Dedifferentiated amniotic fluid mesenchymal stem cell (primary cell): ENCODE results near the gene CRTC3.
"Not testable (repeated sequence)": the region's sequence is repeated elsewhere in the genome, so short reads cannot be mapped to it uniquely, and the experiment has no call there.

Experiments used
- DNase-seq: peaks from one replicate; pipeline ENCODE4 v3.0.0-alpha.2; 2016; ENCODE audit errors: extremely low spot score

The CRTC3 gene

DNA sequence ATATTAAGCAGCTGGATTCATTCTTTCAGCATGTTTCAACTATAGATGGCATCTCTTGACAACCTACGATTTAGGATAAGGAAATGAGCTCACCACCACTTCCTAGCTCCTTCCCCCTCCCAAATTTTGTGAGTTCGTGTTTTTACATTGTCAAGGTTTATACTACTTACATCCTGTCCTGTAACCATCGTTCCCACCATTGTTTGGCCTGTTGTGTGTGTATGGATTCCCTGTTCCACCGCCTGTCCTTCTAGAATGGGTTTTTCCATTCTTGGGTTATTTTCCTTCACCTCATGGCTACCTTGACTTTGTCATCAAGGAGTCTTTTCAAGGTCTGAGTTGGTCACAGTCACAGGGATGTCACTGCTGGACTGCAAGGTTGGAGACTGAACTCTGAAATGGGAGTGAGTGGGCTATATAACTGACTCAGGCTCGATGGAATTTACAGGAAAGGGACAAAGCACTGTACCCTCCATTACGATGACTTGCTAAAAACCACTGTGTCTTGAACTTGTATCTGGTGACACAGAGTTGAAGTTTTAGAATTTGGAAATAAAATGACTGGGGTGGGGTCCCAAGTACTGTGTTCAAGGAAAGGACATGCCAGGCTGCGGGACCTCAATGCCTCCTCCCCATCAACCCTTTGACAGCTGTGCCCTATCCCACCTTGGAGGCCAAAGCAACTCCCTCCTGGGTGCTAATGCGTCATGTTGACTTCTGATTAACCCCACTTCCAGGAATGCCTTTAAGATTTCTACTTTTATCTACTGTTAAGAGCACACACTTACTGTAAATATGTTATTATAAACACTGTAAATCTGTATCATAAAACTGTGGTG lies 120.6 kb downstream of the CRTC3 start:
- no peak for DNase-seq

DNA sequence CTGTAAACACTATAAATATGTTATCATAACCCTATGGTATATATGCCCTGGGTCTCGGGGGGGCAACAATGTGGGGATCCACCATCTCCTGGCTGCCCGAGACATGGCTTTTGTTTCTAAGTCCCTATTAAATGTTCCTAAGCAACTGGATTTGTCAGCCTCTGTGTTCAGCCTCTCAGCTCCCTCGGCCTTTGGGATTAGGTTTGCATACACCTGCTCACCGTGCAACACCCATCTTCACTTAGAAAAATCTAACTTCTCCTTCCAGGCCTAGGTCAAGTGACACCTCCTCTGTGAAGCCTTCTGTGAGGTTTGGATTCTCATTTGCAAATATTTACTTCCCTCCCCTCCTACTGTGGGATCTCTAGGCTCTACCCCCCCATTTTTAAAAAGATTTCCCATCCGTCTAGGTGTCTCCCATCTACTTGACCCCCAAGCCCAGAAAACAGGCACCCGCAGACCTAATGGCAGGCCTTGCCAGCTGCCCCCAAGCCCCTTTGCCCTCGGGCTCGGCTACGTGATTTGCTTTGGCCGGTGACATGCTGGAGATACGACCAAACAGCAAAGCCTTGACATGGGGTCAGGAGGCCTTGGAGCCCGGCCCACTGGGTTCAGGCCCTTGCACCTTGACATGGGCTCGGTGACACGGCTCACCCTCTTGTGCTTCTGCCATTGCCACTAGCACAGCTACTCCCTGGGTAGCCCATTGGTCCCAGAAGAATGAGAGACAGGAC lies 121.4 kb downstream of the CRTC3 start:
- no peak for DNase-seq

DNA sequence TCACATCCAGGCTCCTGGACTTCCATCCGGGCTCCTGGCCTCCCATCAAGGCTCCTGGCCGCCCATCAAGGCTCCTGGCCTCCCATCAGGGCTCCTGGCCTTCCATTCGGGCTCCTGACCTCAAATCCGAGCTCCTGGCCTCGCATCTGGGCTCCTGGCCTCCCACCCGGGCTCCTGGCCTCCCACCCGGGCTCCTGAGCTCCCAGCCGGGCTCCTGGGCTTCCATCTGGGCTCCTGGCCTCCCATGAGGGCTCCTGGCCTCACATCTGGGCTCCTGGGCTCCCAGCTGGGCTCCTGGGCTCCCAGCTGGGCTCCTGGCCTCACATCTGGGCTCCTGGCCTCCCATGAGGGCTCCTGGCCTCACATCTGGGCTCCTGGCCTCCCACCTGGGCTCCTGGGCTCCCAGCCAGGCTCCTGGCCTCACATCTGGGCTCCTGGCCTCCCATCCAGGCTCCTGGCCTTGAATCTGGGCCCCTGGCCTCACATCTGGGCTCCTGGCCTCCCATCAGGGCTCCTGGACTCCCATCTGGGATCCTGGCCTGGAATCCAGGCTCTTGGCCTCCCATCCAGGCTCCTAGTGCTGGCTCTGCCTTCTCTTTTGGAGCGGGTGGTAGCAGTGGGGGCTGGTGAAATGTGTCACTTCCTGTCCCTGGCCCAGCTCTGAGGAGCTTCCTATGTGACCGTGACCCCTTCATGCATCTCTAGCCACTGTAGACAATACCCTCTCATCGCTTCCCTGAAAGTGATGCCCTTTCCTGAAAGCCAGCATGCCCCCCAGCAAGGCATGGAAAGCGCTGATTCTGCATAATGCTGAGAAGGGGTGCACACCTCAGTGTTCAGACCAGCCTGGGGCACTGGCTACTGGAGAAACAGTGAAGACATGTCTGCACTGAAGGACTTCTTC lies 124.8 kb downstream of the CRTC3 start:
- DNase-seq: no peak

DNA sequence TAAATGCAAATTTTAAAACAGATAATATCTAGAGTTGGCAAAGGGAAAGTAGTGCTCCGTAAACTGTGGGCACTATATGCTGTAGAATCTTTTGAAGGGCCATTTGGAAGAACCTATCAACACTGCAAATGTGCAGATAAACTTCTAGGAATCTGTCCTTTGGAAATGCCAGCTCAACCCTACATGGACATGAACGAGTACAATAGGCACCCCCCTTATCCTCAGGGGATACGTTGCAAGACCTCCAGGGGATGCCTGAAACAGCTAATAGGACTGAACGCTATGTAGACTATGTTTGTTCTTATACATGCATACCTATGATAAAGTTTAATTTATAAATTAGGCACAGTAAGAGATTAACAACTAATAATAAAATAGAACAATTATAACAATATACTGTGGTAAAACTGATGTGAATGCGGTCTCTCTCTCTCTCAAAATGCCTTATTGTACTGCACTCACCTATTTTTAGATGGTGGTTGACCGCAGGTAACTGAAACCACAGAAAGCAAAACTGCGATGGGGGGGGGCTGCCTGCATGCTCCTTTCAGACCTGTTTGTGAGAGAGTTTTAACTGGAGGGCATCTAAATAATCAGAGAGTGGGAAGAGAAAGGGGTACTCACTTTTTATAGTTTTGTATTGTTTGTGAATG lies 127.9 kb downstream of the CRTC3 start:
- not testable (repeated sequence) for DNase-seq

- no peak for DNase-seq
Measured at GRCh38 chr15:90659481-90659880, 129.8 kb downstream of the CRTC3 start.

DNA sequence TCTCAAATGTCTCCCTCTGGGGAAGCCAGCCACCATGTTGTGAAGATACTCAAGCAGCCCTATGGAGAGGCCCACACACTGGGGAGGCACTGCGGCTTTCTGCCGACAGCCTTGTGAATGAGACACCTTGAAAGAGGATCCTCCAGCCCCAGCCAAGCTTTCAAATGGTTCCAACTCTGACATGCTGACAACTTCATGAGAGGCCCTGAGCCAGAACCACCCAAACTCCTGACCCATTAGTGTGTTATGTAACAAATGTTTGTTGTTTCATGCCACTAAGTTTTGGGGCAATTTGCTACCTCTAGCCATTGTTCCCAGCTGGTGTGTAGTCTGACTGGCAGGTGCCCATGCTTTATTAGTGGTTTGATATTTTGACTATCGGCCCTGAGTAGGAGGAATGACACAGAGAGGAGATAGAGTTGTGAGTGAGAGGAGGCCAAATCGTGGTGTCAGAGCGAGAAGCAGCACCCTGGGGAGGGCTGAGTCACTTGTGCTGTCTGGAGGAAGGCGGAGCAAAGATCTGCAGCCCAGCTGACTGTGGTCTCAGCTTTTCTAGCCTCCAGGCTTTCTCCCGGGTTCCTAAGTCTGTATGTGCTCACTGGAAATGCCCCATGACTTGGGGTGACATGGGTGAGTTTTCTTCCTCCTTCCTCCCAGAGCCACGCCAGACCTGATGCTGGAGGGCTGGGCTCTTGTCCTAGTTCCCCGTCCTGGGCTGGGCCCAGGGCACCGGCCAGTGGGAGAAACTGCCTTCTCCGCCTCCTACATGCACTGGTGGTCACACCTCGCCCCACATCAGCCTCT lies 130.7 kb downstream of the CRTC3 start:
- peak; percentile 82 for DNase-seq

DNA sequence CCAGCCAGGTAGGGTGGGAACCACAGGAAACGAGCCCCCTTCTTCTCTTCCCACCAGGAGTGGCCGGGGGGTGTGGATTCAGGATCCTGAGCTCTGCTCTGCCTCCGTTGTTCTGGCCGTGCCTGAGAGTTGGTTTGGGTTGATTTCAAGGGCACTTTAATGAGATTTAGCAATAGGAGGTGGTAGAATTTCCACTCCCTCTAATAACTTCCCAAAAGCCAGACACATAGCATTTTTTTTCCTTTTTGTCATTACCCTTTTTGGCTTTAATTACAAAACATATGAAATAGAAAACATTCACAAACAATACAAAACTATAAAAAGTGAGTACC lies 131.2 kb downstream of the CRTC3 start:
- not testable (repeated sequence) for DNase-seq

DNA sequence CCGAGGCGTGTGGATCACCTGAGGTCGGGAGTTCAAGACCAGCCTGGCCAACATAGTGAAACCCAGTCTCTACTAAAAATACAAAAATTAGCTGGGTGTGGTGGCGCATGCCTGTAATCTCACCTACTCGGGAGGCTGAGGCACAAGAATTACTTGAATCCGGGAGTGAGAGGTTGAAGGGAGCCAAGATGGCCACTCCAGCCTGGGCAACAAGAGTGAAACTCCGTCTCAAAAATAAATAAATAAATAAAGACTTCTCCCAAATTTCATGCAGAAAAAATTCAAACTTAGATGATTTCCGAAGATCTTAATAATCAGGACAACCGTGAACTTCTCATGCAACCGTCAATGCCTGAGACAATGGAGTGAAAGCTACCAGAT lies 134.3 kb downstream of the CRTC3 start:
- DNase-seq: not testable (repeated sequence)

GRCh38 chr15:90664650-90665287 lies 135.0 kb downstream of the CRTC3 start:
- DNase-seq: no peak

DNA sequence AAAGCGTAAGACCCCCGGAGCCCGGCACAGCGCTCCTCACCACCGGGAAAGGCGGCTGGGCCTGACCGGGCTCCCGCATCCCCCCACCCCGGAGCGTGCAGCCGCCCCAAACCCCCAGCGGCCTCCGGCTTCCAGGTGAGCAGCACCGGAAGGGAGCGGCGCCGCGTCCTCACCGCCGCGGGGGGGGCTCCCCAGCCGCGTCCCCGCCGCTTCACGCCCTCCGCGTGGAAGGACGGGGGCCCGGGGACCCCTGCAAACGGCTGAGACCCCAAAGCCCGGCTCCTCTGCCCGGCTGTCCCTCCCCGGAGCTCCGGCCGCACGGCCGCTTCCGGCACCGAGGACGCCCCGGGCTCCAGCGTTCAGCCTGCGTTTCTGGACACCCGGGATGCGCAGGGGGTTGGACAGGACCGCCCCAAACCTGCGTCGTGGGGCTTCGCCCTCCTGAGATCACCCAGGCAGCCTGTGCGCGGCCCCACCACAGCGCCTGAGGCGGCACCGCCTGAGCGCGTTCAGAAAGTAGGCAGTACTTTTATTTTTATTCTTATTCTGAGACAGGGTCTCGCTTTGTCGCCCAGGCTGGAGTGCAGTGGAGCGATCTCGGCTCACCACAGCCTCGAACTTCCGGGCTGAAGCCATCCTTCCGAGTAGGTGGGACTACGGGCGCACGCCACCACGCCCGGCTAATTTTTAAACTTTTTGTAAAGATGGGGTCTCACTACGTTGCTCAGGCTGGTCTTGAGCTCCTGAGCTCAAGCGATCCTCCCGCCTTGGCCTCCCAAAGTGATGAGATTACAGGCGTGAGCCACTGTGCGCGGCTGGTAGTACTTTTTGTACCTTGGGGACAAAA lies 135.8 kb downstream of the CRTC3 start:
- peak; percentile 26 for DNase-seq

GRCh38 chr15:90666135-90666909 lies 136.6 kb downstream of the CRTC3 start:
- DNase-seq: no peak

DNA sequence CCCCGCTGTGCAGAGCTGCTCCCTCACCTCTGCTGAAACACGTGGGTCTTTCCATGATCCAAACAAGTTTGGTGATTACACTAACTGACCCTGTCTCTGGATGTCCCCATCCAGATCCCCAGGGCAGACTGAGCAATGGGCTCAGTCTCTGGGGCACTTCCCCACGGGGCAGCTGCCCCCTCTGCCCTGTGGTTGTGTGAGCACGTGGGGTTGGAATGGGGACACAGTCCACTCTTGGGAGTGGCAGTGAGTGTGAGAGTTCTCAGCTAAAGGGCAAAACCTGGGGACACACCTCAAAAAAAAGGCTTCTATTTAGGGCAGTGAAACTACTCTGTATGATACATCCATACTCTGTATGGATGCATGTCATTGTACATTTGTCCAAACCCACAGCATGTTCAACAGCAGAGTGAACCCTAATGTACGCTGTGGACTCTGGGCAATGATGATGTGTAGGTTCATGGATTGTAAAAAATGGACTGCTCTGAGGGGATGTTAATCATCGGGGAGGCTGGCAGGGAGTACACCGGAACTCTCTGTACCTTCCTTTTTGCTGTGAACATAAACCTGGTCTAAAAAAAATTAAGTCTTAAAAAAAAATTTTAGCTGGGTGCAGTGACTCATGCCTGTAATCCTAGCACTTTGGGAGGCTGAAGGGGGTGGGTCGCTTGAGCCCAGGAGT lies 137.5 kb downstream of the CRTC3 start:
- no peak for DNase-seq

GRCh38 chr15:90667755-90668345 lies 138.1 kb downstream of the CRTC3 start:
- not testable (repeated sequence) for DNase-seq

DNA sequence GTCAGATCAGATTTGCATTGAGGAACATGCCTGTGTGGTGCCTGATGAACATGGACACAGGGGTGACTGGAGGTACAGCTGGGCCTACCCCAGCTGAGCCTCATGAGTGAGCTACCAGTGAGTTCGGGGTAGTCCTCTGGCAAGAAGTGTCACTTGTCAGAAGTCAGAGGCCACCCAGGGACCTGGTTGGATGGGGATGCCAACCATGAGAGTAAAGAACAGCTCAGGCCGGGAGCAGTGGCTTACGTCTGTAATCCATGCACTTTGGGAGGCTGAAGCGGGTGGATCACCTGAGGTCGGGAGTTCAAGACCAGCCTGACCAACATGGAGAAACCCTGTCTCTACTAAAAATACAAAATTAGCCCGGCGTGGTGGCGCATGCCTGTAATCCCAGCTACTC lies 140.9 kb downstream of the CRTC3 start:
- not testable (repeated sequence) for DNase-seq

GRCh38 chr15:90671216-90671615 lies 141.5 kb downstream of the CRTC3 start:
- DNase-seq: no peak

DNA sequence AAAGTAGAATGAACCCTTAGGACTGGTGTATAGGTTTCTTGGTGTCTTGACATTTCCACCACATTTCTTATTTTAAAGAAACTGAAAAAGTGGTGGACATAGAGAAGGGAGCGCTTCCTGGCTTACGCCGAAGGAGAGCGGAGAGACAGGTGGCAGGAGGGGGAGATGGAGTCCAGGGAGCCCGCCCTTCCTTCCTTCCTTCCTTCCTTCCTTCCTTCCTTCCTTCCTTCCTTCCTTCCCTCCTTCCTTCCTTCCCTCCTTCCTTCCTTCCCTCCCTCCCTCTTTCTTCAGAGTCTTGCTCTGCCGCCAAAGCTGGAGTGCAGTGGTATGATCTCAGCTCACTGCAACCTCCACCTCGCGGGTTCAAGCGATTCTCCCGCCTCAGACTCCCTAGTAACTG lies 143.6 kb downstream of the CRTC3 start:
- DNase-seq: not testable (repeated sequence)

DNA sequence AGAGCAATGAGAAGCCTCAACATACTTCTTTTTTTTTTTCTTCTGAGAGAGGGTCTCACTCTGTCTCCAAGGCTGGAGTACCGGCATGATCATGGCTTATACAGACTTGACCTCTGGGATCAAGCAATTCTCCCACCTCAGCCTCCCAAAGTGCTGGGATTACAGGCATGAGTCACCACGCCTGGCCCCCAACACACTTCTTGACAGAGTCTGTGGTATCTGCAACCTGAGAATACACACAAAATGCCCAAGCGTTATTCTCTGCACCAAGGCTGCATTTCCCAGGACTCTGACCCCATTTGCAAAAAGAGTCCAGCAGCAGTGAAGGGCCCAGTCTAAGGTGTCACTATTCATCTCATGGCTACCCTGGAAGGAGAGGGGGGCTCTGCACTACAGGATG lies 144.8 kb downstream of the CRTC3 start:
- DNase-seq: no peak

GRCh38 chr15:90675464-90675863 lies 145.7 kb downstream of the CRTC3 start:
- no peak for DNase-seq
